HG03575 (cell line): ENCODE measurements around the gene ERMARD.
A peak's percentile ranks its signal among the peaks of the same experiment; 100 is the strongest.

ENCODE experiments used
- ATAC-seq: cut with Tn5 transposase; IDR thresholded peaks from one replicate; pipeline ENCODE4 v1.9.1; 2021; ENCODE audit not compliant: unreplicated experiment, insufficient number of reproducible peaks, low FRiP score; ENCODE audit errors: extremely low read depth

The ERMARD gene

DNA sequence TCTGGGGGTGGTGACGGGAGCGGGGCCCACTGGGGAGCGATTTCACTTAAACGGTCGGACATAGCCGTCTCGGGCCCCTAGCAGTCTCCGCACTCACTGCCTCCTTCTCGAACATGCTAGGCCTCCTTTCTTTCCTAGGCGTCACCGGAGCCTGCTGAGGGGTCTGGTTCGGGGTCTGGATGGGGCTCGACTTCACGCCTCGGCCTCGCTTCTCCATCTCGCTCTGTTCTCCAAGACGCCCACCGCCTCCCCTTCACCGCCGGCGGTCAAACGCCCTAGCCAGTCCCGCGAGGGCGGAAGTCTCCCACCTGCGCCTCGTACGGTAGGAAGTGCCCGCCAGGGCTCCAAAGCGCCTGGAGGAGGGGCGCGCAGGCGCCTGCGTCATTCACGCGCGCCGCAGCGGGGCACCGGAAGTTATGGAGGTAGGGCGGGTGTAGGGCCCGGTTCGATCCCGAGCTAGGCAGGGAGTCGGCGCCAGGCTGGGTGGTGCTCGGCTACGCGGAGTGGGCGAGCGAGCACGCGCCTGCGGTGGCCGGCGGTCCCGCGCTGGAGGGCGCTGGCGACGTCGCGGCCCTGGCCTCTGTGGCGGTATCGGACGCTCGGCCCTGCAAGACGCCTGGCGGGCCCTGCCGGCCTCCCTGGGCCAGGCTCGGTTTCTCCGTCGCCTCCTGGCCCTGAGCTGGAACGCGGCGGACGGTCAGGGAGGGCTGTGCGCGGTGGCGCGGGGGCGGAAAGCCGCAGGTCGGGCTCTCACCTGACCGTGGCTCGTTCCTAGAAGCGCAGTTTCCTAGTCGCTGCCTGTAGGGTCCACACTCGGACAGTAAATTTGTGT is at the start of gene ERMARD, which contains the start of gene DYNLT2:
ERMARD (plus strand) TSS at position 381 of the 832 bp plus-strand sequence; CDS start at position 417, 36 bp downstream.
DYNLT2 (minus strand) TSS at position 331 of the 832 bp plus-strand sequence; CDS start at position 217, 114 bp downstream.
- ATAC-seq, result peak; percentile 60

DNA sequence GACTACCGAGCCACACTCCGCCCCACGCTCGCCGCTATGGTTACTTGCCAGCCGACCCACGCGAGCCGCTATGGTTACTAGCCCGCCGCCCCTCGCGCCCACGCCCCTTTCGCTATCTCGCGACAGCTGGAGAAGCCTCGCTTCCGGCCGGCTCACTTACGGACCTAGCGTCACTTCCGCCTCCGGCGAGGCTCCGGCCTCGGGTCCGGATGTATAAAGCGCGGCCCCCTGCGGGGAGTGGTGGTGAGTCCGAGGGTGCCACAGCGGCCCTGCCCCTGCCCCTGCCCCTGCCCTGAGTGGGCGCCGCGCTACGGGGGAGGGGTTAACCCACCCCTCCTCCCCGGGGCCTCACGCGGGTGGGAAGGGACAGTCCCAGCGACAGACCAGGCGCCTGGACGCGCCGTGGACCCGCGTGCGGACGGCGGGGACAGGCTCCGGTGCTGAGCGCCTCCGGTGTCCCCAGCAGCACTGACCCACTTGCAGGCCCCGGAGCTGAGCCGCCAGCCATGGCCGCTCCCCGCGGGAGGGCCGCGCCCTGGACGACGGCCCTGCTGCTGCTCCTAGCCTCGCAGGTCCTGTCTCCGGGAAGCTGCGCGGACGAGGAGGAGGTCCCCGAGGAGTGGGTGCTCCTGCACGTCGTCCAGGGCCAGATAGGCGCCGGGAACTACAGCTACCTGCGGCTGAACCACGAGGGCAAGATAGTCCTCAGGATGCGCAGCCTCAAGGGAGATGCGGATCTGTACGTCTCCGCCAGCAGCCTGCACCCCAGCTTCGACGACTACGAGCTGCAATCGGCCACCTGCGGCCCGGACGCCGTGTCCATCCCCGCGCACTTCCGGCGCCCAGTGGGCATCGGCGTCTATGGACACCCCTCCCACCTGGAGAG is 49.2 kb upstream of the ERMARD start, which contains the start of the genes C6orf120 and WDR27:
C6orf120 (plus strand) TSS at position 173 of the 886 bp plus-strand sequence; CDS start at position 507, 334 bp downstream.
WDR27 (minus strand) TSS at position 76 of the 886 bp plus-strand sequence. CDS start 13,024 bp downstream, outside the sequence.
- peak; percentile 95 for ATAC-seq

DNA sequence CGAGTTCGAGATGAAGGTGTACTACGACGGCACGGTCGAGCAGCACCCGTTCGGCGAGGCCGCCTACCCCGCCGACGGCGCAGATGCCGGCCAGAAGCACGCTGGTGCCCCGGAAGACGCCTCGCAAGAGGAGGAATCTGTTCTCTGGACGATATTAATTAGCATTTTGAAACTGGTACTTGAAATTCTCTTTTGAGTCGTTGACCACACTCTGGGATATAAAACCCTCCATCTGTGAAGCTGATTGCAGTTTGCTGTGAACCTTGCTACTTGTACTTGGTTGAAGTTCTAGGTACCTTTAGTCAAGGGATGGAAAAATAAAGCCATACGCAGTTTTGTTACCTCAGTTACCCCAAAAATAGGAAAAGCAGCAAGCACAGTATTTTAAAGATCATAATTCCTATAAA is 48.6 kb upstream of the ERMARD start:
- no peak for ATAC-seq

DNA sequence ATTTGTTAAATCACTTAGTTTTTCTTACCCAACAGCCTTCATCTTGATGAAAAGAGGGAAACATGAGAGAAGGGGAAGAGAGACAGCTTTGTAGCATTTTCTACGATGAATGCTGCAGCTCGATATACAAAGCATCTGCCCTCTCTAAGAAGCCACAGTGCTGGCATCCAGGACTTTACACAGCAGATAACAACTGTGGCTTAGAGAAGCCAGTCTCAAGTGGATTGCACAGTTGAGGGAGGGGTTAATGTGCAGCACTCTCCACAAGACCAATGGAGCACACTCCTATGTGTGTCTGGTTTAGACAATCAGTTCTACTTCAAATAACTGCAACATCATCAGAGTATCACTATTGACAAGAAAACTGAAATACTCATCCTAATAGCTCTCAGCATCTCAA is 43.6 kb upstream of the ERMARD start:
- ATAC-seq, result no peak

DNA sequence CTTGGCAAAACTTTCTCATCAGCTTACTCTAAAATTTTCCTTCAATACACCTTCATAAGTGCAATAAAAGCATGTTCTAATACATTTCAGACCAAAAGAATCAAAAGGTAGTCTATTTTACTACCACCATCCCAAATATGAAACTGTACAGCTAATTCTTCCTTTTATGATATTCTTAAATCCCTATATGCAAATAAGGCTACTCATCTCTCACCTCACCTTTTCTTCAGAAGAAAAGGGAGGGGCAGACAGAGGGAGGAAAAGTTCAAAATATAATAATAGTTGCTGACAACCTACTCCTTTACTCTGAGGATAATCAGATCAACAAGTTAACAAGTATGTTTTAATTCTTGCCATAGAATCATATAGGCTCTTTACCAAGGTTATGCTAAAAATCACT is 42.1 kb upstream of the ERMARD start:
- no peak for ATAC-seq

DNA sequence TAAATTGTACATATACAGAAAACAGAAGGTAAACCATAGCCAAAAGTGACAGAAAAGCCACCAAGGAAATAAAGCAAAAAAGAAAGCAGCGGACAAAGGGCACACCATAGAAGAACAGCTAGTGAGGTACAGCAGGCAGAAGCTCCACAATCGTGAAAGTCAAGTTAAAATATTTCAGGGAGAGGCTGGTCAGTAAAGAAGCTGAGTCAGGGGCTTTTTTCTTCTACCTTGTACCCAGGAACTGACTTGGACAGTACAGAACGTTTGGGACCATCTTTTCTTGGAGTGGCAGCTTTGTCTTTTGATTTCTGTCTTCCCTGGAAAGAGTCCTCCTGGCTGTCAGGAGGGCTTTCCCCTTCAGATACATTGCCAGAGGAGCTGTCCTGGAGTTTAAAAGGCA is 41.4 kb upstream of the ERMARD start:
- no peak for ATAC-seq

DNA sequence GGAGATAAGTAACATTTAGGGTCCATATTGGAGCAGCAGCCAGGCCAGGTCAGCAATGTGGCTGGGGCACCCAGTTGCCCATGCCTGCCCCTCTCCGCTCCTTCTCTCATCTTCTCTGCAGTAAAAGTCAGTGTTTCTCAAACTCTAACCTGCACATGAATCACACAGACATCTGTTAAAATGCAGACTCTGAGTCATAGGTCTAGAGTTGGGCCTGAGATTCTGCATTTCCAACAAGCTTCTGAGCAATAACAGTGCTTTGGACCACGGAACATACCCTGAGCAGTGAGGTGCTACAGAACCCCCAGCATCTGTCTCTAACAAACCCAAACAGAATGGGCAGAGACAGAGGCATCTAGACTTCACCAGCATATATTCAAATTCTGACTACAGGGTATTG is 37.2 kb upstream of the ERMARD start:
- ATAC-seq, result no peak

DNA sequence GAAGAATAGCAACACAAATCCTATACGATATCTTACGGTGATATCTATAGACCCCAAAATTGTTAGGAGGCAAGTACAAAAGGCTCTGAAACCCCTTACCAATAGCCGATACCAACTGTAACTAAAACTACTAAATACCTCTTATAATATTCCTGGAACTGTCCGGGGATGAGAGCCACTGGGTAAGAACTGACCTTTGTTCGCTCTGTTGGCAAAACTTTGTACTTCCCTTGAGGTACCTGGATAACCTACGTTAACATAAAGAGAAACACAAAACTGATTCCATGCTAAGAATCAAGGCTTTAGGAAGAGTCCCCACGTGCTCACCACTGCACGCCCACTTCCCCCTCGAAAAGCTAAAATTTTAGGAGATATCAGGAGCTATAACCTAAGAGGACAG is 36.8 kb upstream of the ERMARD start:
- no peak for ATAC-seq

DNA sequence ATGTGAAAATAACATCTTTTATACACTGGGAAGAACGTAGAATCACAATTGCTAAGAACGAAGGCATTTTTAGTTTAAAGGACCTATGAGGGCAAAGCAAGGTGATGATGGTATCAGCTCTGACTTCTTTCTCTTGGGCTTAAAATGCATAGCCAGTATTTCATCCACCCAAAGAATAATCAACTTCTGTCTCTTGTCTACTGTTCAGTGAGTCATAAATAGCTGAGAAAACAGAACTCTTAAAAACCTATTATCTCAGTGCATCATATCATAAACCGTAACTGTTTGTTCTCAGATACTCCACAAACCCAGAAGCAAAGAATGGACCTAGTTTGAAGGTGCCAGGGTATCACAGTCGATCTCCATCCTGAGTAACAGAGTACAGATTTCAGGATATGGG is 32.3 kb upstream of the ERMARD start:
- no peak for ATAC-seq

DNA sequence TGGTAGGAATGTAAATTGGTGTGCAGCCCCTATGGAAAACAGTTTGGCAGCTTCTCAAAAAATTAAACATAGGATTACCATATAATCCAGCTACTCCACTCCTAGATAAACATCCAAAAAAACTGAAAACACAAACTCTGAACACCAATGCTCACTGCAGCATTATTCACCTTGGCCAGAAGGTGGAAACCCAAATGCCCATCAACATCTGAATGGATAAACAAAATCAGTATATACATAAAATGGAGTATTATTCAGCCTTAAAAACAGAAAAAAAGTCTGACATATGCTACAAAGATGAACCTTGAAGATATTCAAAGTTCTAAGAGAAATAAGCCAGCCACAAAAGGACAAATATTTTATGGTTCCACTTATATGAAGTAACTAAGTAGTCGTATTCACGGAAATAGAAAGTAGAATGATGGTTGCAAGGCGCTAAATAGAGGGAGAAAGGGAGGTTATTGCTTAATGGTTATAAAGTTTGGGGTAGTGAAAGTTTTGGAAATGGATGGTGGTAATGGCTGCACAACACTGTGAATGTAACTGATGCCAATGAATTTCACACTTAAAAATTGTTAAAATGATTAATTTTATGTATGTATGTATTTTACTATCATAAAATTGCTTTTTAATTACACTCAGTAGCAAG is 31.1 kb upstream of the ERMARD start:
- no peak for ATAC-seq

DNA sequence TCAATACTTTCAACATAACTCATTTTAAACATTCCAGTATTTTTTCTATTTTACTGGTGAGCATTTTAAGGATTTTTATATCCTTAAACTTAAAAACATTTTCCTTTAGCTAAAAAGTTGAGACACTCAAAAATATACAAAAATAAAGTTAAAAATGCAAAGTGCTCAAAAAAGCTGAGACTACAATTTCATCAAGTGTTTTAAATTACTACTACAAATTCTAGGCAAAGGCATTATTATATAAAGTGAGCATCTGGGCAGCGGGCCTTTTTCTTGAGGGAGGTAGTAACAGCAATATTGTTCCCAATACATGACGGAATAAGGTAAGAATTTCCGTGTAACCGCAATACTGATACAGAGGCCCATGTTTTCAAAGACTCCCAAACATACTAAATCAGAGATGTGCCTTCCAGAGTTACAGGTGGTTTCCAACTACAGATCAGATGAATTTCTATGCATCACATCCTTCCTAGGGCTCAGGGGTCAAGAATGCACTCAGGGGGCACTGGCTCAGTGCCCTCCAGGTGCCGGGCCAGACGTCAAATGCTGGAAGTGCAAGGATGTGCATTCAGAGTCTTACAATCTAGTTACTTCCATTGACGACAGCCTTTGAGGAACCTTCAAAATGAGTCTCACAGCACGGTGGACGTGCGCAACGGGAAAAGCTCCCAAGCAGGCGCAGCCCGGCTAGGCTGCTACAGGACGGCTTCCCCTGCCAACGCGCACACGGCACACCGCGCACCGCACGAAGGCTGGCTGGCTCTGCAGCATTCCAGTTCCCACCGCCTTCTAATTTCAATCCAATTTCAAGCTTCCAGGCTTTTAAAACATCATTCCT is 28.8 kb upstream of the ERMARD start:
- no peak for ATAC-seq

DNA sequence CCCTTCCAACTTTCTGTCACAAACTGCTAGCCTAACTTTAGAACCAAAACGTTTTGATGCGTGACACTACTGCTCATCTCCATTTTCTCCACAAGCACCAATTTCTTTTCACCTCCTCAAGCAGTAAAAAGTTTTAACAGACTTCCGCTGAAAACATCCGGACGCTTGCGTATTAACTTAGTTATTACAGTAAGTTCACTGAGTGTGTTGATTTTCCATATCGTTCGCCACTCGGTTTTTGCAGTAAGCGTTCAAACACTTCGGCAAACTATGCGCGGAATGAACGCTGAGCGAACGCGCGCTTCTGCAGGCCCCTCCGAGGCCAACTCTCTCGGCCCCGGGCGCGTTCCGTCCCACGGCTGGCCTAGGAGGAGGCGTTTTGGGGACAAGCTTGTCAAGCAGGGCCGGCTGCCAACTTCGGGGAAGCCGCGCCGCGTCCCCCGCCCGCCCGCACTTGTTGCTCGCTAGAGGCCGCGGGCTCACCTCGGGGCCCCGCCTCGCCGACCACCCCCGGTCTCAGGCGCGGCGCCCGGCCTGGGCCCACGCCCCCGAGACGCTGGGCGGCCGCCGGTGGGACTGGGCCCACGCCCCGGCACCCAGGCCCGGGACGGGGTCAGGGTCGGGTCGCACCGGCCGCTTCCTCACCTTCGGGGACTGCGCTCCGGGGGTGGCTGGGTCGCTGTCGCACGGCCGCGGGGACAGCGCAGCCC is 28.1 kb upstream of the ERMARD start:
- ATAC-seq, result no peak

DNA sequence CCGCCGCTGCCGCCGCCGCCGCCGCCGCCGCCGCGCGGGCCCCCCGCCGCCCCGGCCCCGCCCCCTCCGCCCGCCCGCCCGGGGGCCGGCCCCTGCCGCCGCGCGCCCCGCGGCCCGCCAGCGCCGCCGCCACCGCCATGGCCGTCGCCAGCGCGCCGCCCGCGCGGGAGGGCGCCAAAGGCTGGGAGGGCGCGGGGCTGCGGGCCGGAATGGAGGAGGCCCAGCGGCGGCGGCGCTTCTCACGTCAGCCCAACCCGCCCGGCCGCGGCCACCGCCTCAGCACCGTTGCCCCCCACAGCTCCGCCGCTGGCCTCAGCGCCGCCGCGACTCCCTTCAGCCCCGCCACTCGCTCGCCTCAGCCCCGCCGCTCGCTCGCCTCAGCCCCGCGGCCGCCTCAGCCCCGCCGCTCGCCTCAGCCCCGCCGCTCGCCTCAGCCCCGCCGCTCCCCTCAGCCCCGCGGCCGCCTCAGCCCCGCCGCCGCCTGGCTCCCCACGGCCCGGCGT is 27.4 kb upstream of the ERMARD start:
- no peak for ATAC-seq

DNA sequence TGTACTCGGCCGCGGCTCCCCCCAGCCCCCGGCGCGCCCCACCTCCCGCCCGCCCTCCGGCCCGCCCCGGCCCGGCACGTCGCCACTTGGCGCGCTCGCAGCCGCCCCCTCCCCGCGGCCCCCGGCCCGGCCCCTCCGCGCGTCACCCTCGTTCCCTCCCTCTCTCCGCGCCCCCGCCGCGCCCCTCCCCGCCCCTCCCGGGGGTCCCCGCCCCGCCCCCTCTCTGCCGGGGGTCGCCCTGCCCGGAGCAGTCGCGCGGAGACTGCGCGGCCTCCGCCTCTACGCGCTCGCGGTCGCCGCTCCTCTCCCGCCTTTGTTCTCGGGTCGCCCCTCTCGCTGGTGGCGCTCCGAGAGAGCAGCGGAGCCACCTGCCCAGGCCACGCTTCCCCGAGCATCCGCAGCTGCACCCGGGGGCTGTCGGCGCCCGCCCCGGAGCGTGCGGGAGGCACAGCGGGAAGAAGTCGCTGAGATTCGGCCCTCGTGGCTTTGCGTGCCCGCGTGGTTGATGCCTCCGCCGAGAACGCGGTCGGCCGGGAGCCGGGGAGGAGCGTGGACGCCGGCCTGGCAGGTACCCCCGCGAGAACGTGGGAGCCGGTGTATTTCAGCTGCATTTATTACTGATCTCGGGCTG is 26.8 kb upstream of the ERMARD start, which contains the start of gene PHF10:
PHF10 (minus strand) TSS at position 7 of the 631 bp plus-strand sequence. CDS start 569 bp downstream, outside the sequence.
- ATAC-seq, result no peak

DNA sequence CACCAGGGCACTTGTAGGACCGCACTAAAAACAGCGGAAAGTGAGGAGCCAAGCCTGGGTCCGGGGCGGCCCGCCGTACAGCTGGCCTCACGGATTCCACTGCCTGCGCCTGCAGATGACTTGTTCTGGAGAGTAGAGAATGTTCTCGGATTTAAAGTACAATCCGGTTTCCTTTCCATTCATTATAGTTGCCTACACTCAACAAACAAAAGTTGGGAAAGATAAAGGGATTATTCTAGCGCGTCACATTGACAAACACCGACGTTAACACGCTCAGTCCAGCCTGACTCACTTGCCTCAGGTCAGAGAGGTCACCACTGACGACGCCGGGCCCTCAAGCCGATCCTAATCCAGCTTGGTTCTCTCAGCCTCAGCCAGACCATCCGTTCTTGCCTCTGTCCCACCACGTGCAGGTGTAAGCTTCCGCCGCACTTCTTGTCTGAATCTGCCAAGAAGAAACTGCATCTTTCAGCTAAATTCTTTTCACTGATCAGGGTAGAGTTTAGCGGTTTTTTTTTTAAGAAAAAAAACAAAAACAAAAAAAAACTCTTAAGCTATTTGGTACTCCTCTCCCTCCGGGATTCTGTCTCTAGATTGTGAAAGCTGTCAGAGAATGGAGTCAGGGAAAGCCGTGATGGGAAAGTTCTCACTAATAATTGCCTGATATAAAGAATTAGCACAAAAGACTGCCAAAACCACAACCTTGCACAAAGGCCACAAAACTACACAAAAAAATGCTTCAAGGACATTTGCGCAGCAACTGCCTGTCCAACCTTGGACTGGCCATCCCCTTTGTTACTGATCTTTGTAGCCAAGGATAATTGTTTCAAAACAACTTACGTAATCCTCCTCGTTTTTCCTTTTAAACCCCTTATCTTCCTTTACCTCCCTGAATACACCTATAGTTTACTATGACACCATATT is 26.0 kb upstream of the ERMARD start:
- ATAC-seq, result no peak

DNA sequence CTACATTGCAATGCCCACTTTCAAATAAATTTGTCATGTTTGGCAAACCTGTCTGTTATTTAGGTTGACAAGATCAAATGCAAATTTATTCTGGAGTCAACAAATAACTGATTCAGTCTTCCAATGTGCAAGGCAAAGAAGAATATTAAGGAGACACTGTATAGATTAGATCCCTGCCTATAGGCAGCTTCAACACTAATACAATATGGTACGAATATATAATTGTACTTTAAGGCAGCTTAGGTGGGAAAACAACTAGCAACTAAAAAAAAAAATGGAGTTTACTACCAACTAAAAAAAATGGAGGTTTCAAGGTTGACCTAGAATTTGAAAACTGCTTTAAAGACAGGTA is 25.4 kb upstream of the ERMARD start:
- no peak for ATAC-seq
